ENCODE data around the gene LINS1.

The LINS1 gene

DNA sequence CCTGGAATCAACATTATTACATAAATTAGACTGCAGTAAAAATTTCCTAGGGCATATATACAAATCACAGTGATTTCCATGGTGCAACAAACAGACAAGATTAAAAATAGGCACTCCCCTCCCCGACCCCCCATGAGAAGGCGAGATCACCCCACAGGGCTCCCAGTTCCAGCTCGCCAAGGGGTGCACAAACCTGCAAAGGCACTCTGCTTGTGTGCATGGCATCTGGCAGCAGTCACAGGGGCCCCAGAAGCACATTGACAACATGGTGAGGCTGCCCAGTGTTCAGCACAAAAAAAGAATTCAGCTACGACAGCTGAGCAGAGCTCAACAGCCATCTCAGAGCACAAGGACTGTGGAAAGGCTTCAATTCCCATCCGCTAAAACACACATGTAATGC lies 54.0 kb downstream of the LINS1 start:
- no peak for DNase-seq (ENCODE audit: low spot score)

DNA sequence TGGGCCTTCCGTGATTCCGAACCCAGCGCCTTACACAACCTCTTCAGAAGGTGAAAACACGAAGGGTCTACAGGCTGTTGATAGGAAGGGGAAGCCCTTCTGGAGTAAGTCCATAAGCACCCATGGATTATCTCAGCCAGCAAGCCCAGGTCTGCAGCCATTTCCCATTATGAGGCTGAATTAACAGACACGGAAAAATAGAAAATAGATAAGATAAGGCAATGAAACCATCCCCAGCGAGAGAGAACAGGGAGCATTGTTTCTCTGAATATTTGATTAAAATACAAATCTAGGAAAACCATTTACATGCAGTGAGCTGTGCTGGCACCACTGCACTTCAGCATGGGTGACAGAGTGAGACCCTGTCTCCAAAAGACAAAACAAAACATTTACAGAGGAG lies 57.0 kb downstream of the LINS1 start:
- DNase-seq (ENCODE audit: low spot score) = no peak

DNA sequence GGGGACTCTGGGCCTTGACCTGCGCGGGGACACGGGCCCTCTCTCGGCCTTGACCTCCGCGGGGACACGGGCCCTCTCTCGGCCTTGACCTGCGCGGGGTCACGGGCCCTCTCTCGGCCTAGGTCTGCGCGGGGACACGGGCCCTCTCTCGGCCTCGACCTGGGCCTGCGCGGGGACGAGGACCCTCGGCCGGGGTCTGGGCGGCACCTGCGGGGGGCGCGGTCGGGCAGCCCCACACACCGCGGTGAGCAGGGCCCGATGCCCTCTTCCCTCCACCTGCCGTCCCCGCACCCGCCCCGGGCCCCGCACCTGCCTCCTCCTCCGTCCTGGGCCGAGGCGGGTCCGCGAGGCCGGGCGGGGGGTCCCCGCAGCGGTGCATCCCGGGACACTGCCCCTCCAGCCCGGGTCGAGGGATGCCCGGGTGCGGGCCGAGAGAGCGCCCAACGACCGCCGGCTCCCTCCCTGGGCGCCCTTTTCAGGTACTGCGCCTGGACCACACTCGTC lies 57.6 kb downstream of the LINS1 start:
- no peak for DNase-seq (ENCODE audit: low spot score)

DNA sequence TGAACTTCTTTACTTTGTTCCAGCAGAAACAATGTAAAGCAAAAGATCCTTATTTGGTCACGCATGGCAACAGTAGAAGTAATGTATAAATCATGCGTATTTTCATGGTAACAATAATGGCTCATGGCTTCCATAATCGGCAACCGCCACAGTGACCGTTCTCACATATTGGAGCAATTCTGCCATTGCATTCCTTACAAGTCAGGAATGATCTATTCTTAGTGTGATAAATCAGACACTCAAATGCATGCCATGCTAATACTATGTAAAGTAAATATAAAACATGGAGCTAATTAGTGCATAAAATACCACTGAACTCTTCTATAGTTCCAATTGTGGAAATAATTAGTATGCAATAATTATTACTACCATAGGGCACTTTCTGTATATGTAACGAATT lies 59.7 kb downstream of the LINS1 start:
- DNase-seq (ENCODE audit: low spot score) = no peak

DNA sequence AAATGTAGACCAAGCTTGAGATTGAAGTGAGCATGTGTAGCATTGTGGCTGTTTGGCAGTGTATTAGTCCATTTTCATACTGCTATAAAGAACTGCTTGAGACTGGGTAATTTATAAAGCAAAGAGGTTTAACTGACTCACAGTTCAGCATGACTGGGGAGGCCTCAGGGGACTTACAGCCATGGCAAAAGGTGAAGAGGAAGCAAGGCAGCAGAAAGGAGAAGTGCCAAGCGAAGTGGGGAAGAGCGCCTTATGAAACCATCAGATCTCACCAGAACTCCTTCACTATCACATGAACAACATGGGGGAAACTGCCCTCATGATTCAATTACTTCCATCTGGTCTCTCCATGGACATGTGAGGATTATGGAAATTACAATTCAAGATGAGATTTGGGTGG lies 64.7 kb downstream of the LINS1 start:
- DNase-seq (ENCODE audit: low spot score) = no peak

DNA sequence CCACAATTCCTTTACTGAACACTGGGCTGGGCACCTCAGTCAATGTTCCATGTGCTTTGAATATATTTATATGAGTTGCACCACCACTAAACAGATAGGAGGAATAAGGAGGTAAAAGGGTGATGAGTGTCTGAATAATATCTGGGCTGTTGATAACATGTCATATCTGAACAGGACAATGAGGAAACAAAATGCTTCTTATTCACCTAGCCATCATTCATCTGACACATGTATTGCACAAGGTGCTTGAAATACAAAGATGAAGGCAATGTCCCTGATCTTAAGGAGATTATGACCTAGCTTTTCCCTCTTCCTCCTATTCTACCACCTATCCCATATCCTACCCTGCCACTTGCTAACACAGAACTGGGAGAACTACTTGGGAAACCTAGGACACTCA lies 65.3 kb downstream of the LINS1 start:
- no peak for DNase-seq (ENCODE audit: low spot score)

DNA sequence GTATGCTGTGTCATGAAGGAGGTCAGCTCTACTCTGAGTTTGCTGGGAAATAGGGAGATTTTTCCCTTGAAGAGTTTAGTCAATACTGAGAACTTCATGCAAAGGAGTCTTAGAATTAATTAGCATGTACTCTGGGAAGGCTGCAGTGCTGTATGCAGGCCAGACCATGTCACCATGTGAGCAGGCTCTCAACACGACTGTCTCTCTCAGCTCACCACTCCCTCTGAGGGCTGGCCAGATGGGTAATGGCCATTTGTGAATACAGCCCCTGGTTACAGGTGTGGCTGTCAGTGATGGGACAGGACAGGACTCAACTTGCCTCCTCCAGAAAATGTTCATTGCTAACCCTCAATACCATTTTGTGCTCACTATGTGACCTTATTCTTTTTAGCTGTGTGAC lies 68.1 kb downstream of the LINS1 start:
- no peak for DNase-seq (ENCODE audit: low spot score)

DNA sequence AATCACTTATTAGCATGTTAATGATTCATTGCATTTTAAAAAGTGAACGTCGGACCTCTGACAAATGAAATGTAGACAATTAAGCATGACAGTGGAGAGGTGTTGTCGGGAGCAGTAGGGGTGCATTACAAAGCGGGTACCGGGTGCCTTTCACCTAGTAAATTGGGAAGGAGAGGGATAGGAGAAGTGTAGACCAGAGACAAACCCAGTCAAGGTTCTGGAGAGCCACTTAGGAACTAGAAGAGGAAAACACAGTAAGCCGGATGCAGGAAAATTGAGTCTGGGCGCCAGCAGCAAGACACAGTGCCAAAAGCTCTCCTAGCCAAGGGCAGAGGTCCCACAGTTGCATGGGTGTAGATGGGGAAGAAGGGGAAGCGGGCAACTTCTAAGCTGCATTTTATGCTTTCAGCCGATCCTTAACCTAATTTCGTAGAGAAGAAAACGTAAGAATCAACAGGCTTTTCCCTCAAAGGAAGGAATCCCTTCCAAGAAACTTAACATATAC lies 70.1 kb downstream of the LINS1 start:
- no peak for DNase-seq (ENCODE audit: low spot score)

DNA sequence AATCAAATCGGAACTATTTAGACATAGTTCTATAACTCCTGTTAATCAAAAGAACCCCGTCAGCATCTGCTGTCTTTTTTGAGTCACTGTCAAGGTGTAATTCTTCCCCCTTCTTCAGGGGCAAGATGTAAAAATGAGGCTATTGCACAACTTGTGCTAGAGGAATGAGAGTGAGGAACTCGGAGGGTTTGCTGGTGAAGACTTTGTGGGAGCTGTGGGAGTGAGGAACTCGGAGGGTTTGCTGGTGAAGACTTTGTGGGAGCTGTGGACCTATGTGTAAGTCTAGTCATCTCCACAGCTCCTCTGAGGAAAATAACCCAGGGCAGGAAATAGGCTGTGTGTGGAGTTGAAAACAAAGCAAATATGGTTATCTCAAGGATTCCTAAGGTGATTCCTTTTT lies 70.8 kb downstream of the LINS1 start:
- no peak for DNase-seq (ENCODE audit: low spot score)

DNA sequence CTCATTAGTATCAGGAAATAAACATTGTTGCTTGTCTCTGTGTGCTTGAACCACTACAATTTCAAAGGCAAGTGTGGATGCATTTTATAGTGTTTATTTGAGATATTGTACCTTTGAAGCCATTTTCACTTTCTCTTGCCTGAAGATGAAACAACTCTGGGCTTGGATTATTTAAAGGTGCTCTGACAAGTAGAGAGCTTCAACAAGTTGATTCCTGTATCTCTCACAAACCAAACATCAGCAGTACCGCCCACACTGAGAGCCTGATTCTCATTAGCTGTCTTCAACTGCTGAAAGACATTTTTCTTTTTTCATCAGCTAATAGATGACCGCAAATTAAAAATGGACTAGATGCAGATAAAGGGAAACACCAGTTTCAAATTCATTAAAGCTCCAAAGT lies 72.4 kb downstream of the LINS1 start:
- no peak for DNase-seq (ENCODE audit: low spot score)

DNA sequence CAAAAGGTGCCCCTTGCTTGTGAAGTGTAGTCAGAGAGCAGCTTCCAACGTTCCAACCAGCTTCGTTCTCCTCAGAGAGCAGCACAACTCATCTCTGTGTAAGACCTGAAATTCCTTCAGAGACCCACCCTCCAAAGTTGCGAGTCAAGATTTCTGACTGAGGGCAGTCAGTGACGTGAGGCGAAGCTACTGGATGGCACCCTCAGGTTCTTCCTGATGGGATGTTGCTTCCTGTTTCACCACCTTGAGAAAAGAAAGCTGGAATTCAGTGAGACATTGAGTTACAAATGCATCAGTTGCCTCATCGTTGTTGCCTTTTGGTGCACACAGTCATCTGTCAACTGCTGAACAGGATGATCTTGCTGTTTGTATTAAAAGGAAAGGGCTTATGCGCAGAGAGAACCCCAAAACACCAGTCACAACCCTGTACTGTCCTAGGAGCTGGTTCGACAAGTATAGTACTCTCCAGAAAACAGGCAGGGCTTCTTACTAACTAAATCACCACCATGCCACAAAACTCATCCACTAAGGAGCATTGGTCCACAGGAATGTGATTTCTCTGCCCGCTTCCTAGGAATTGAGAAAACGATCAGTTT lies 73.1 kb downstream of the LINS1 start, which contains the start of gene CERS3:
Gene CERS3, minus strand, starts transcription at position 118 of the 596 bp plus-strand sequence. CDS start 27,101 bp downstream, outside the sequence.
- DNase-seq (ENCODE audit: low spot score) = no peak

DNA sequence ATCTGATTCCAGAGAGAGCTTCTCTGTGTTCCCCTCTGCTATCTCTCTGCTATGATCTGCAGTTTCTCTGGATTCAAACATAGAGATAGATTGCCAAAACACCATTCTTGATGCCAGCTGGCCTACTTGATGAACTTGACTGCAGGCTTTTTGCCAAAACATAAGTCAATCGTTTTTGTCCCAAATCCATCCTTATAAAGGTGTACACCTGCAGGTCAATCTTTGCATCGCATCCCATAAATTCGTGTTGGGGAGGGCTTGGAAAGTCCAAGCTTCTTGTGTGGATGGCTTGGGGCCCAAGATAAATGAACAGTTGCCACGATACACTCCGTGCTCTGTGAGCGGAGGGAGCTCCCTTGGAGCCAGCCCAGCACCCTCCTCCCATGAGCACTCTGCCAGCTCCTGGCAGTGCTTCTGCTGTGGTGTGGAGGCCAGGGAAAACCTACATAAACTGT lies 75.9 kb downstream of the LINS1 start:
- DNase-seq (ENCODE audit: low spot score) = no peak

DNA sequence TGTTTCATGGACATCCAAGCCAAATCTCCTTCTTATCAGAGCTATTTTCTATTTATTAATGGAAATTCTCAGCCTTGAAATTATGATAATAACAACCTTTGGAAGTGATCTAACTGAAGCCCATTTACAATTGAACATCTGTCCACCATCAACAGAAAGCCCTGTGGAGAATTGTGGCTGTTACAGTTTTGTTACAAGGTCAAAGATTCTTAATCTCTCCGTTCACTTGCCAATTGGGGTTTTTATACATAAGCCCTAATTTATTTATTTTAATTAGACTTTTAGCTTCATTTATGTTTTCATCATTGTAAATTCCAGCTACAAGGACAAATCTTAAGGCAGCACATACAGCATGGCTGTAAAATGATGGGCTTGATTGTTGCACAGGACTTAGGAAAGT lies 76.5 kb downstream of the LINS1 start:
- DNase-seq (ENCODE audit: low spot score) = no peak

DNA sequence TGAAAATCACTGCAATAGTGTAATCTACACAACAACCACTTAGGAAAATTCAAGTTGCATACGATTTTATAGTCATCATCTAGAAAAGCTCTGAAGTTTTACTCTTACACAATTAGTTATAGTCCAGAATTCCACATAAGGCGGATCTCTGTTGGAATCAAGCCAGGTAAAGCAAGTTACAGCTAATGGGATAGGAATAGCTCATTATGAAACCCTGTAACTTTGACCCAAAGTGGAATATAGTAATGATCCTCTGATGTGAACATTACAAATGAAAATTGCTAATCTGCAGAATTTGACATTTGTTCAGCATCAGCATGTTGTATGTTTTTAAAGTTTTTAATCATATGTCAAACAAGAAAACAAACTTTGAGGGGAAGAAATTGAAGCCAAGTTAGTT lies 77.7 kb downstream of the LINS1 start:
- DNase-seq (ENCODE audit: low spot score) = no peak

DNA sequence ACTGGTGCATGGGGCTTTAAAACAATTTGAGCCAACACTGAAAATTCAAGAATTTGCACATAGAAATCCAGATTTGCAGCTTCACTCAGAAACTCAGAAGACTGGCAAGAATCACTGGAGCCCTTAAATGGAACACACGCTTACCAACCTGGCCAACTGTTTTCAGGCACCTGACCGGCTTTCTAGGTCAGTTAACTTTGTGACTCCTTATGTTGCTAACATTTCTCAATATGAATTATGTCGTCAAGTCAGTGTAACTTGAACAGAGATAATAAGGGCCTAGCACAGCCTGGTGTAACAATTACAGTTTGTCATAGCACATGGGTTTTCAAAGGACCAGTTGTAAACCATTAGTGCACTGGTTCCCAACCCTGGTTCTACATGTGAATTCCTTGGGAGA lies 80.1 kb downstream of the LINS1 start:
- no peak for DNase-seq (ENCODE audit: low spot score)

DNA sequence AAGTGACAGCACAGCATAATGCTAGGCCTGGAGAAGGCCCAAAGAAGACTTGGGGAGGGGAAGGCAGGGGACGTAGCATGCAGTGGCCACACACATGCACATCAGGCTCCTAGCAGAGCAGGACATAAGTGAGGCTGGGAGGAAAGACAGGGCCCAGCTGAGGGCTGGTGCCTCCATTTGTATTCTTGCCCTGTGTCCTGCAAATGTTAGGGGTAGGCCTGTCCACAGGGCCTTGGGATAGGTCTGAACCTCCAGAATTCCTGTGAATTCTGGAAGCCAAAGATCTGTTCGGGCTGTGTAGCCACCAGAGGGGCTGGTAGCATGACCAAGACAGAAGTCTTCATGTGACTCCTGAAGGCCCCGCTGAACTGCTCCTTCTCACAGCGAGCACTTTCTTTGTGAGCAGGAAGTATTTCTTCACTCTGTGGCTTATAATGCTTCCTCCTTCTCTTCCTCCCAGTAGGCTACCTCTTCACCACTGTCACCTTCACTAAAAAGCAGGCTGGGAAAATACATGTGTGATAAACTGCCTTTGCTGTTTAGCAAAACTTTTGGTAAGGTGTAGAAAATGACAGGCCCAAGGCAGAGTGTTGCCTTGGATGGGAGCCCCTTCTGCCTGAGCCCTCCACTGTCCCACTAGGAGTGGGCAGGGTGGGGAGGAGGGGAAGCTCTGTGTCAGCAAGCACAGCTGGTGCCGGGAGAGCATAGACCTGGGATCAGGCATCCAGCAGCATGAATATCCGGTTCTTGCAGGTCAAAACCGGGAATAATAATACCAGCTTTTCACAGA lies 81.7 kb downstream of the LINS1 start:
- DNase-seq (ENCODE audit: low spot score) = no peak

DNA sequence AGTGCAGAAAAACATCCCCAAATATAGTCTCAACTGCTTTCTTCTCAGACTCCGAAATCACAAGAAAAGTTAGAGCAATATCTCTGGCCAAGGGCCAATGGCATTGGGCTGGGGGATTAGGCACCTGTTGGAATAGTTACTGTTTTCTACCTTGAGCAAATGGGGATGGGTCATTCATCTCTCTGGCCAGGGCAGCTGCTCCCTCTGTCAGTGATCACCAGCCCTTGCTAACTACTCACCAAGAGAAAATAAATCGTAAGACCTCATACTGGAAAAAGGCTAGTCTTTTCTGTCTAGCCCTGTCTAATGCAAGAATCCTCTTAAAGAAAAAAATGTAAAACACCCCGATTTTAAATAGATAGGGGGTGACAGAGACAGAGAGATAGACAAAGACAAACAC lies 84.1 kb downstream of the LINS1 start:
- DNase-seq (ENCODE audit: low spot score) = no peak
